Measurements from ENCODE around the gene ZNF579. TPM values are rescaled to one million over a fixed set of nuclear protein-coding genes. Genes with fewer than 3 reads are reported as not detected.

The ZNF579 gene
- total and polyA plus RNA-seq, 2 of the 13 experiments (the other 11 are each of a cell fraction or from before 2014, with no cell fraction given) = 2.1 to 2.9 TPM

GRCh38 chr19:55599468-55599841 is 18.8 kb upstream of the ZNF579 start, which contains the start of gene FIZ1 (continued):
- no peak for TF ChIP-seq TRAFD1 (CRISPR knock-in tag; IDR thresholded peaks at IDR 0.05; ENCODE audit: borderline replicate concordance)
- no peak; the same call in 2 of the 3 replicates for TF ChIP-seq MXI1 (IDR thresholded peaks at IDR 0.05; ENCODE audit: borderline replicate concordance, low read depth, low read length)
- TF ChIP-seq ZGPAT (CRISPR knock-in tag; IDR thresholded peaks at IDR 0.05) = peak; percentile 84
- TF ChIP-seq ZNF766 (CRISPR knock-in tag; IDR thresholded peaks at IDR 0.05; ENCODE audit: borderline replicate concordance) = no peak
- TF ChIP-seq ZNF34 (CRISPR knock-in tag; IDR thresholded peaks at IDR 0.05; ENCODE audit: borderline replicate concordance) = 0 out of 2 replicates have a peak, but pooled peaks have one; percentile 24
- no peak for TF ChIP-seq SOX6 (IDR thresholded peaks at IDR 0.05)
- TF ChIP-seq SOX6 (CRISPR knock-in tag; IDR thresholded peaks at IDR 0.05) = peak; percentile 70
- TF ChIP-seq ZSCAN29 (CRISPR knock-in tag; conservative IDR thresholded peaks at IDR 0.05) = no peak; the same call in 1 of the 2 replicates
- TF ChIP-seq ZNF562 (CRISPR knock-in tag; IDR thresholded peaks at IDR 0.05; ENCODE audit: borderline replicate concordance) = no peak
- no peak for TF ChIP-seq ZC3H4 (CRISPR knock-in tag; IDR thresholded peaks at IDR 0.05; ENCODE audit: borderline replicate concordance)
- peak; percentile 39 for TF ChIP-seq UBTF (CRISPR knock-in tag; IDR thresholded peaks at IDR 0.05)
- no peak for TF ChIP-seq ZNF569 (CRISPR knock-in tag; IDR thresholded peaks at IDR 0.05; ENCODE audit: borderline replicate concordance)
- TF ChIP-seq AFF4 (CRISPR knock-in tag; IDR thresholded peaks at IDR 0.05) = no peak
- no peak for TF ChIP-seq ZNF713 (CRISPR knock-in tag; IDR thresholded peaks at IDR 0.05)
- no peak for TF ChIP-seq NFKB2 (CRISPR knock-in tag; IDR thresholded peaks at IDR 0.05; ENCODE audit: borderline replicate concordance)
- TF ChIP-seq JDP2 (CRISPR knock-in tag; IDR thresholded peaks at IDR 0.05; ENCODE audit: borderline replicate concordance) = no peak
- TF ChIP-seq ZNF207 (IDR thresholded peaks at IDR 0.05; ENCODE audit: borderline replicate concordance) = no peak
- peak; percentile 71 for TF ChIP-seq HCFC1 (IDR thresholded peaks at IDR 0.05; ENCODE audit: low read depth, low read length)
- no peak for TF ChIP-seq SALL1 (CRISPR knock-in tag; IDR thresholded peaks at IDR 0.05)
- TF ChIP-seq ZNF264 (CRISPR knock-in tag; IDR thresholded peaks at IDR 0.05) = no peak
- TF ChIP-seq ZNF180 (CRISPR knock-in tag; IDR thresholded peaks at IDR 0.05; ENCODE audit: borderline replicate concordance, low read depth) = no peak
- peak; percentile 79 for TF ChIP-seq SP5 (CRISPR knock-in tag; IDR thresholded peaks at IDR 0.05; ENCODE audit: borderline replicate concordance, low read depth)
- TF ChIP-seq RFXANK (CRISPR knock-in tag; IDR thresholded peaks at IDR 0.05) = no peak; the same call in 1 of the 2 replicates
- TF ChIP-seq ZSCAN12 (CRISPR knock-in tag; IDR thresholded peaks at IDR 0.05) = no peak
